Measurements from ENCODE around the gene PRPF19. TPM values are rescaled to one million over a fixed set of nuclear protein-coding genes. Genes with fewer than 3 reads are reported as not detected.

The PRPF19 gene
- total and polyA plus RNA-seq, 2 of the 13 experiments (the other 11 are each of a cell fraction or from before 2014, with no cell fraction given) = 27.4 to 91.1 TPM

GRCh38 chr11:60855726-60856633 lies 50.4 kb downstream of the PRPF19 start, which contains the start of gene PTGDR2 (continued):
- peak; percentile 62 for TF ChIP-seq UBTF (CRISPR knock-in tag; IDR thresholded peaks at IDR 0.05)
- no peak for TF ChIP-seq MTA3 (CRISPR knock-in tag; IDR thresholded peaks at IDR 0.05)
- peak; percentile 75; the same call in 1 of the 2 replicates for TF ChIP-seq ZBTB7B (CRISPR knock-in tag; IDR thresholded peaks at IDR 0.05)
- peak; percentile 6; the same call in 1 of the 2 replicates for TF ChIP-seq FOSL2 (CRISPR knock-in tag; IDR thresholded peaks at IDR 0.05)
- 0 out of 2 replicates have a peak, but pooled peaks have one; percentile 53 for TF ChIP-seq SALL2 (CRISPR knock-in tag; IDR thresholded peaks at IDR 0.05)
- no peak for TF ChIP-seq REXO4 (CRISPR knock-in tag; IDR thresholded peaks at IDR 0.05; ENCODE audit: borderline replicate concordance)
- 0 out of 2 replicates have a peak, but pooled peaks have one; percentile 60 for TF ChIP-seq ZMYM2 (CRISPR knock-in tag; IDR thresholded peaks at IDR 0.05)
- no peak for TF ChIP-seq SOX6 (IDR thresholded peaks at IDR 0.05)
- TF ChIP-seq SOX6 (CRISPR knock-in tag; IDR thresholded peaks at IDR 0.05) = peak; percentile 73; the same call in 1 of the 2 replicates
- peak; percentile 75 for TF ChIP-seq BHLHE40 (IDR thresholded peaks at IDR 0.05; ENCODE audit: low read length)
- TF ChIP-seq ONECUT2 (CRISPR knock-in tag; IDR thresholded peaks at IDR 0.05) = peak; percentile 94
- TF ChIP-seq IKZF1 (IDR thresholded peaks at IDR 0.05) = no peak
- TF ChIP-seq, protein P1, sequence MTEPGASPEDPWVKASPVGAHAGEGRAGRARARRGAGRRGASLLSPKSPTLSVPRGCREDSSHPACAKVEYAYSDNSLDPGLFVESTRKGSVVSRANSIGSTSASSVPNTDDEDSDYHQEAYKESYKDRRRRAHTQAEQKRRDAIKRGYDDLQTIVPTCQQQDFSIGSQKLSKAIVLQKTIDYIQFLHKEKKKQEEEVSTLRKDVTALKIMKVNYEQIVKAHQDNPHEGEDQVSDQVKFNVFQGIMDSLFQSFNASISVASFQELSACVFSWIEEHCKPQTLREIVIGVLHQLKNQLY (CRISPR knock-in tag; IDR thresholded peaks at IDR 0.05) = peak; percentile 61
- TF ChIP-seq, protein P2, sequence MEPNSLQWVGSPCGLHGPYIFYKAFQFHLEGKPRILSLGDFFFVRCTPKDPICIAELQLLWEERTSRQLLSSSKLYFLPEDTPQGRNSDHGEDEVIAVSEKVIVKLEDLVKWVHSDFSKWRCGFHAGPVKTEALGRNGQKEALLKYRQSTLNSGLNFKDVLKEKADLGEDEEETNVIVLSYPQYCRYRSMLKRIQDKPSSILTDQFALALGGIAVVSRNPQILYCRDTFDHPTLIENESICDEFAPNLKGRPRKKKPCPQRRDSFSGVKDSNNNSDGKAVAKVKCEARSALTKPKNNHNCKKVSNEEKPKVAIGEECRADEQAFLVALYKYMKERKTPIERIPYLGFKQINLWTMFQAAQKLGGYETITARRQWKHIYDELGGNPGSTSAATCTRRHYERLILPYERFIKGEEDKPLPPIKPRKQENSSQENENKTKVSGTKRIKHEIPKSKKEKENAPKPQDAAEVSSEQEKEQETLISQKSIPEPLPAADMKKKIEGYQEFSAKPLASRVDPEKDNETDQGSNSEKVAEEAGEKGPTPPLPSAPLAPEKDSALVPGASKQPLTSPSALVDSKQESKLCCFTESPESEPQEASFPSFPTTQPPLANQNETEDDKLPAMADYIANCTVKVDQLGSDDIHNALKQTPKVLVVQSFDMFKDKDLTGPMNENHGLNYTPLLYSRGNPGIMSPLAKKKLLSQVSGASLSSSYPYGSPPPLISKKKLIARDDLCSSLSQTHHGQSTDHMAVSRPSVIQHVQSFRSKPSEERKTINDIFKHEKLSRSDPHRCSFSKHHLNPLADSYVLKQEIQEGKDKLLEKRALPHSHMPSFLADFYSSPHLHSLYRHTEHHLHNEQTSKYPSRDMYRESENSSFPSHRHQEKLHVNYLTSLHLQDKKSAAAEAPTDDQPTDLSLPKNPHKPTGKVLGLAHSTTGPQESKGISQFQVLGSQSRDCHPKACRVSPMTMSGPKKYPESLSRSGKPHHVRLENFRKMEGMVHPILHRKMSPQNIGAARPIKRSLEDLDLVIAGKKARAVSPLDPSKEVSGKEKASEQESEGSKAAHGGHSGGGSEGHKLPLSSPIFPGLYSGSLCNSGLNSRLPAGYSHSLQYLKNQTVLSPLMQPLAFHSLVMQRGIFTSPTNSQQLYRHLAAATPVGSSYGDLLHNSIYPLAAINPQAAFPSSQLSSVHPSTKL (CRISPR knock-in tag; IDR thresholded peaks at IDR 0.05) = peak; percentile 61
- 0 out of 2 replicates have a peak, but pooled peaks have one; percentile 31 for TF ChIP-seq NR2F2 (IDR thresholded peaks at IDR 0.05; ENCODE audit: borderline replicate concordance, low read depth)
- 0 out of 2 replicates have a peak, but pooled peaks have one; percentile 27 for TF ChIP-seq ZBTB38 (CRISPR knock-in tag; IDR thresholded peaks at IDR 0.05)
- TF ChIP-seq ZNF747 (CRISPR knock-in tag; IDR thresholded peaks at IDR 0.05; ENCODE audit: borderline replicate concordance) = 0 out of 2 replicates have a peak, but pooled peaks have one; percentile 33
- 0 out of 2 replicates have a peak, but pooled peaks have one; percentile 39 for TF ChIP-seq RCOR2 (CRISPR knock-in tag; IDR thresholded peaks at IDR 0.05)
- no peak for TF ChIP-seq NONO (IDR thresholded peaks at IDR 0.05)
- TF ChIP-seq NONO (CRISPR knock-in tag; conservative IDR thresholded peaks at IDR 0.05) = peak; percentile 83
- TF ChIP-seq KLF12 (CRISPR knock-in tag; IDR thresholded peaks at IDR 0.05; ENCODE audit: borderline replicate concordance) = 0 out of 2 replicates have a peak, but pooled peaks have one; percentile 22
- TF ChIP-seq HMG20A (CRISPR knock-in tag; IDR thresholded peaks at IDR 0.05; ENCODE audit: borderline replicate concordance) = 0 out of 2 replicates have a peak, but pooled peaks have one; percentile 15
- TF ChIP-seq ZNF629 (CRISPR knock-in tag; conservative IDR thresholded peaks at IDR 0.05) = peak; percentile 80

All from HepG2 (cell line).